ENCODE data around the gene IL22. TPM values are rescaled to one million over a fixed set of nuclear protein-coding genes. Genes with fewer than 3 reads are reported as not detected.
A peak's percentile ranks its signal among the peaks of the same experiment; 100 is the strongest.

Gene IL22
- total RNA-seq, 2 experiments from 2014 or later = not detected

- peak overlapping the region; percentile 74 for H3K4me2 ChIP-seq (ENCODE audit: low read length)
- H3K79me2 ChIP-seq (ENCODE audit: insufficient read depth, low read depth, low read length) = no peaks in the 10 kb centered on the region
- no peaks in the 10 kb centered on the region for H4K20me1 ChIP-seq (ENCODE audit: insufficient read depth, low read length)
- ChIA-PET POLR2A (interaction anchor here (0.6 to 1.3 kb wide), 4 partner anchors 69 to 809 kb away, joined by 3 read pairs; partner anchors contain the start of gene MDM1), CTCF (ENCODE audit: unreplicated experiment) (interaction anchor here (0.6 kb wide), 1 partner anchor 119 kb away, joined by 3 read pairs; no protein-coding TSS in a partner anchor)
- no peak overlapping the region for H3K27ac ChIP-seq (ENCODE audit: low read depth, low read length, poor library complexity, severe bottlenecking)
- peaks cover 30% of the 10 kb centered on the region for H3K4me1 ChIP-seq (ENCODE audit: insufficient read depth, low read length, poor library complexity, severe bottlenecking)
- H2AFZ ChIP-seq (ENCODE audit: low read length) = peak overlapping the region; percentile 87
- peak; percentile 50 for DNase-seq (ENCODE audit: low spot score)
- no peaks in the 10 kb centered on the region for H3K36me3 ChIP-seq (ENCODE audit: insufficient read depth, low read length)
- peak overlapping the region; percentile 57 for H3K4me3 ChIP-seq (ENCODE audit: low read depth, low read length, poor library complexity, severe bottlenecking)
- intact Hi-C loops (cut with micrococcal nuclease; ENCODE audit: unreplicated experiment) = no loop called here
- no peak for TF ChIP-seq CTCF (conservative IDR thresholded peaks at IDR 0.05; ENCODE audit: low read length)
- no peak for TF ChIP-seq EZH2phosphoT487 (IDR thresholded peaks at IDR 0.05; ENCODE audit: borderline replicate concordance, low read depth, low read length)
- H3K9me3 ChIP-seq (ENCODE audit: low read length) = no peaks in the 10 kb centered on the region
- BruUV-seq (replicated peaks) = no TSS peak
- no peaks in the 10 kb centered on the region for H3K9me2 ChIP-seq (ENCODE audit: insufficient read depth, low read length)
Observed at GRCh38 chr12:68236421-68237059, 16.9 kb downstream of the IL22 start.

GRCh38 chr12:68235576-68235975, 17.8 kb downstream of the IL22 start:
- POLR2A ChIA-PET = interaction anchor here (0.6 kb wide), 2 partner anchors 150 to 810 kb away, joined by 3 read pairs; no protein-coding TSS in a partner anchor

More at GRCh38 chr12:68235576-68235975, 17.8 kb downstream of the IL22 start:
- Histone ChIP-seq H3K79me2 (ENCODE audit: insufficient read depth, low read depth, low read length) (no peaks in the 10 kb centered on the region), H3K36me3 (ENCODE audit: insufficient read depth, low read length) (no peaks in the 10 kb centered on the region), H3K4me3 (ENCODE audit: low read depth, low read length, poor library complexity, severe bottlenecking) (no peak overlapping the region), H3K27ac (ENCODE audit: low read depth, low read length, poor library complexity, severe bottlenecking) (no peak overlapping the region), H3K9me2 (ENCODE audit: insufficient read depth, low read length) (no peaks in the 10 kb centered on the region), H3K4me2 (ENCODE audit: low read length) (no peak overlapping the region), H4K20me1 (ENCODE audit: insufficient read depth, low read length) (no peaks in the 10 kb centered on the region), H3K4me1 (ENCODE audit: insufficient read depth, low read length, poor library complexity, severe bottlenecking) (peaks cover 21% of the 10 kb centered on the region), H3K9me3 (ENCODE audit: low read length) (no peaks in the 10 kb centered on the region), H2AFZ (ENCODE audit: low read length) (no peak overlapping the region; the same call in 1 of the 2 replicates)
- no peak for DNase-seq (ENCODE audit: low spot score)
- no TSS peak for BruUV-seq (replicated peaks)
- intact Hi-C loops (cut with micrococcal nuclease; ENCODE audit: unreplicated experiment) = no loop called here
- TF ChIP-seq EZH2phosphoT487 (IDR thresholded peaks at IDR 0.05; ENCODE audit: borderline replicate concordance, low read depth, low read length) (no peak), CTCF (conservative IDR thresholded peaks at IDR 0.05; ENCODE audit: low read length) (no peak)
- CTCF ChIA-PET (ENCODE audit: unreplicated experiment) = interaction anchor here (0.6 kb wide), 1 partner anchor 120 kb away, joined by 3 read pairs; no protein-coding TSS in a partner anchor
